NCI-H146 (cell line): ENCODE results near the gene IGFALS.

Experiments used
- DNase-seq: peaks from one replicate; lab custom pipeline; 2025; lab: John Stamatoyannopoulos, UW

Gene IGFALS

GRCh38 chr16:1766231-1766630 is 27.3 kb downstream of the IGFALS start:
- DNase-seq = no peak

DNA sequence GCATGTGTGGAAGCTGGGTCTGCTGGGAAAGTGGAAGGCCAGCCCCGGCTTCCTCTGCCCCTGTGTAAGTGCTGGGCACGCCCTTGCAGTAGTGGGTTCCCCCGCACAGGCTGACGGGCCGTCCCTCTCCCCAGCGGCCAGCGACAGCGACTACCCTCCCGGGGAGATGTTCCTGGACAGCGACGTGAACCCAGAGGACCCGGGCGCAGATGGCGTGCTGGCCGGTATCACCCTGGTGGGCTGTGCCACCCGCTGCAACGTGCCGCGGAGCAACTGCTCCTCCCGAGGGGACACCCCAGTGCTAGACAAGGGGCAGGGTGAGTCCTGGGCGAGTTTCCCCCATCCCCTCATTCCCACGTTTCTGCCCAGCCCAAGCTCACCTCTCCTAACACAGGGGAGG is 27.7 kb downstream of the IGFALS start:
- DNase-seq = no peak

DNA sequence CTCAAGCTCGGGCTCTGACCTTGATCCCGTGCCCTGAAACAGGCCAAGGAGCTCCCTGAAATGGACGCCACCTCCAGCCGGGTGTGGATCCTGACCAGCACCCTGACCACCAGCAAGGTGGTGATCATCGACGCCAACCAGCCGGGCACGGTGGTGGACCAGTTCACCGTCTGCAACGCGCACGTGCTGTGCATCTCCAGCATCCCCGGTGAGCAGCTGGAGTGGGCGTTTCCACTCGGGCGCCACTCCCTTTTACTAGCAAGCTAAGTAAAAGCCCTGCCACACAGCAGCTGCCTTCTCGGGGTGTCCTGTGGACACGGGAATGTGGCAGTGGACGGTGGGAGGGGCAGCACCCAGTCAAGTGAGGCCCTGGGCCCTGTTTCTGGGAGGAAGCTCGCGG is 28.5 kb downstream of the IGFALS start:
- DNase-seq = no peak

- DNase-seq = no peak
Measured at GRCh38 chr16:1763521-1764511, 29.7 kb downstream of the IGFALS start.

DNA sequence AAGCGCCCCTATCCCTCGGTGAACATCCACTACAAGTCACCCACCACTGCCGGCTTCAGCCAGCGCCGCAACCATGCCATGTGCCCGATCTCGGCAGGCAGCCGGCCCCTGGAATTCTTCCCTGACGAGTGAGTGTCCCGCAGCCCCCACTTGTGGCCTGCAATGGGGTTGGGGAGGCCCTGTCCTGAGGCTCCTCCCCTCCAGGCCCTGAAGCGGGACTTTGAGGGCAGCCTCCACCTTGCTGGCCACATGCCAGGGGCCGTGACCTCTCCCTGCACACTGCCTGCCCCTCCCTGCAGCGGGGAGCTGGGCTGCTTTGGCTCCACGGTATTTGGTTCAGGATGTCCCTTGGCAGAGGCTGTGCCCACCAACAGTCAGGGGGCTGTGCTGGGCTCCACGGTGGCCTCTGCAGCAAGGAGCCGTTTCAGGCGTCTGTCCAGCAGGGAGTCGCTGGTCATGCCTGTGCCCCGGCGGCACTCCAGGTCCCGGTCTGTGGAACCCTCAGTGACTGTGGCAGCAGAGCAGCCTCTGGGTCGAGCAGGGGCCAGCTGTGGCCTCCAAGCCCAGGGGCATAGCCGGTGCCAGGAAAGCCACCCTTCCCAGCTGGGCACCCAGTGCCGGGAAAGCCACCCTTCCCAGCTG is 30.5 kb downstream of the IGFALS start:
- no peak for DNase-seq

DNA sequence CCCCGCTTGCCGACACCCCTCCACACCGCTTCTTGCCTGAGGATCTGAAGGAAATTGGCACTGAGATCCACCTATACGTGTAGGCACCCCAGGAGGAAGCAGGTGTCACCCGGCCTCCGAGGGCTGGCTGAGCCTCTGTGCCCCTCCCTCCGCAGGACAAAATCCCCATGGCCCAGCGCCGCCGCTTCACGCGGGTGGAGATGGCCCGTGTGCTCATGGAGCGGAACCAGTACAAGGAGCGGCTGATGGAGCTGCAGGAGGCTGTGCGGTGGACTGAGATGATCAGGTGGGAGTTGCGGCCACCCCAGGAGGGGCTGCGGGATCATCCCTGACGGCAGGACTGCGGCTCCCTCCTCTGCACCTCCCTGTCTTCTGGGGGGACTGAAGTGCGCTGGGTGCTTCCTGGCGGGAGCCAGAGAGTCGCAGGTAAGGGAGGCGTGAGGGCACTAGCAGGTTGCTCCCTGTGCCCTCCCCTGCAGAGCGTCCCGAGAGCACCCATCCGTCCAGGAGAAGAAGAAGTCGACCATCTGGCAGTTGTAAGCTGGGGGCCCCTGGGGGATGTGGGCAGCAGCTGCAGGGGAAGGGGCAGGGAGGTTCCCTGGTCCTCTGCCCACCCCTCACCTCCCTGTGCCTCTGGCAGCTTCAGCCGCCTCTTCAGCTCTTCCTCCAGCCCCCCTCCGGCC is 31.2 kb downstream of the IGFALS start:
- no peak for DNase-seq

DNA sequence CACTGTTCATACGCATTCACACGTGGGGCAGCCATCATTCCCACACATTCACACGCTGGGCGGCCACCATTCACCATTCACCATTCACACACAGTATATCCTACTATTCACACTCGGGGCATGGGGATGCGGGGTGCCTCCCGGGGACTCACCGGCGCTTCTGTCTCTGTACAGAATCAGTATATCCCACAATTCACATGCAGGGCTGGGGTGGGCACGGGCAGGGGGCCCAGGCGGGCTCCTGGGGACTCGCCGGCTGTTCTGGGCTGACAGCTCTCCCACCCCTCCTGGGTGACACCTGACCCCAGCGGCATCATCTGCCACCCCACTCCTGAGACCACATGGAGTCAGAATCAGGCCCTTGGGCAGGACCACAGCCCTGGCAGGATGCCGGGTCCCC is 31.8 kb downstream of the IGFALS start:
- no peak for DNase-seq

DNA sequence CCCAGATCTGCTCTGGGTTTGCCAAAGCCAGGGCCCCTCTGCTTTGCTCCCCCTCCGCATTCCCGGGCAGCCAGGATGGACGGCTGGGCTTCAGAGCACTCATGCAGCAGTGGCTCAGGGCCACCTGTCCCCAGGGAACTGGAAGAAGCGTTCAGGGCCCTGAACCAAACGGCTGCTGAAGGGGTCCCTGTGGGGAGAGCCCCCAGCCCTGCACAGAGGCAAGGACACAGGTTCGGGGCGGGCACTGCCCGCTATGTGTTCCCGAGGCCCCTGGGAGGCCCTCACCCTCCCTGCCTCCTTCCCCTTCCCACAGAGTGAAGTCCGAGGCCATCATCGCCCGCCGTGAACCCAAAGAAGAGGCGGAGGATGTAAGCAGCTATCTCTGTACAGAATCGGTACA is 32.6 kb downstream of the IGFALS start:
- DNase-seq = no peak

GRCh38 chr16:1759511-1759910 is 34.0 kb downstream of the IGFALS start:
- DNase-seq = no peak

GRCh38 chr16:1758923-1759322 is 34.6 kb downstream of the IGFALS start:
- DNase-seq = no peak

DNA sequence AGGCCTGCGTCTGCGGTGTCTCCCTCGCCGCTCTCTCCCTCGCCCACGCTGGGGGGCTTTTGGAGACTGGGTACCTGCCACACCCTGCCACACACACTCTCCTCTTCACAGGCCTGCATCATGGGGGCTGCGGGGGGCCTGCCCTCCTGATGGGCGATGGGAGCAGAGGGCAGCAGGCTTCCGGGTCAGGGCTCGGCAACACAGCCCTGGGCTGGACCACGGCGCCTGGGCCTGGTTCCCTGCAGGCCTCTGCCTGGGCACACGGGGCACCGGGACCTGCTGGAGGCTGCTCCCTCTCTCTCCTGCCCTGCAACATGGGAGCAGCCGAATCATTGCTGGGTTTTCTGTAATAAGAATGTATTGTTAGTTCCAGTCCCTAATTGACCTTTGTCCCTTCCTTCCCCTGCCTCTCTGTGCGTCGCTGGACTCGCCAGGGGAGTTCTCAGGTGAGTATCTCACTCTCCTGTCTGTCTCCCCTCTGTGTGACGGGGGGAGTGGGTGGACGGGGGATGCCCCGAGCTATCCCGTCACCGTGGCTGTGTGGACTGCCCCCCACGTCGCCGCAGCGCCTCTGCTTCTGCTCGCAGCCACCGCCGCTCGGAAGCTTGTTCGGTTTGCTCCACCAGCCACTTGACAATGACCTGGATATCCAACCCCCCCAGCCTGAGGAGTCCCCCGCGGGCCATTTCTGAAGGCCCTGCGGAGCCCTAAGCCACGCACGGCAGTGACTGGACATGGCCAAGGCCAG is 35.6 kb downstream of the IGFALS start:
- no peak for DNase-seq

- DNase-seq = no peak
Measured at GRCh38 chr16:1754204-1754603, 39.3 kb downstream of the IGFALS start.

DNA sequence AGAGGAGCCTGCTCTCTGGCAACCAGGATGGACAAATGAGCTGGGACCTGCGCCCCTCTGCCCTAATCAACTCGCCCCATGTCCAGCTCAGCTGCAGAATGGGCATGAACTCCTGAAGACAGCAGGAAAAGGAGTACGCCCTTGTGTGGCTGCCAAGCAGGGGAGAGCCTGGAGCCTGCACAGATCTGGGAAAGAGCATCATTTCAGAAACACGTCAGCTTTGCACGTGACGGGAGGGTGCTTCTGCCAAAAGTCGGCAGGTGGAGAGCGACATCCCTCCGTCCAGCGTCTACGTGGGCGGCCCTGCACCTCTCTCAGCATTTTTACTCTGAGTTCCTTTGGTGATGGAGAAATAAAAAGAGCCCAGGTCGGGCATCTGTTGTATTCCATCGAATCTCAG is 40.7 kb downstream of the IGFALS start:
- DNase-seq = no peak

- no peak for DNase-seq
Measured at GRCh38 chr16:1751946-1752345, 41.6 kb downstream of the IGFALS start.

DNA sequence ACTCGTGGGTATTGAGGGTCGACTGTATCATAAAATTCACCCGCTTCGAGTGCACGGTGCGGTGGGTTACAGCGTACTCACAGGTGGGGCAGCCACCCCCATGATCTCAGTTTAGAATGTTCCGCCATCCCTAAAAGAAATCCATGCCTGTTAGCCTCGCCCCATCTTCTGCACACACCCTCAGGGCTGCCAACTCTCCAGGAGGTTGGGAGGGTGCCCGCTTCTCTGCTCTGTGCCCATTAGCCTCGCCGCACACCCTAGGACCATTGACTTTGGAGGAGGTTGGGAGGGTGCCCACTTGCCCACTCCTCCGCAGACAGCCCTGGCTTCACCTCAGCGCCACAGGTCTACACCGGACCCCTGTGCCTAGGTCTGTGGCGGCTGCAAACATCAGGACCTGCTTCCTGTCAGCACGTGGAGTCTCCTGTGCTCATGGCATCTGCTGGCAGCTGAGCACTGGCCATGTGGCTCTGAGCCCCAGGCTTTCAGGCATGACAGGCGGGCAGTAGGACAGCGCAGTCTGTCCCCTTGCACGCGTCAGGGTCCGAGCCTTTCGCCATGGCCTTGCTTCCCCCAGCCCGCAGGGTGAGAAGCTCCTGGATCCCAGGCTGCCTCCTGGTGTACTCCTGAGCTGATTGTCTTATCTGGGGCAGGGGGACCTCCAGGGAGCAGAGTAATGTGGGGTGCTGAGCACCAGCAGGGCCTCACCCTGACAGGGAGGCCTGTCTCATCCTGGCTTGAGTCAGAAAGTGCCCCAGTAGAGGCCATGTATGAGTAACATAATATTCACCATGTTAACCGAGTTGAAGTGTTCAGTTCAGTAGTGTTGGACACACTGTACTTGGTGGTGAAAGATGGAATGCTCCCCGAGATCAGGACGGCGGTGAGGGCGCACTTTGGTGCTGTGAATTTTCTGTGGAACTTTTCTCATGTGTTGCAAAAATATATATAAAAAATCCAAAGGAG is 44.1 kb downstream of the IGFALS start:
- no peak for DNase-seq

DNA sequence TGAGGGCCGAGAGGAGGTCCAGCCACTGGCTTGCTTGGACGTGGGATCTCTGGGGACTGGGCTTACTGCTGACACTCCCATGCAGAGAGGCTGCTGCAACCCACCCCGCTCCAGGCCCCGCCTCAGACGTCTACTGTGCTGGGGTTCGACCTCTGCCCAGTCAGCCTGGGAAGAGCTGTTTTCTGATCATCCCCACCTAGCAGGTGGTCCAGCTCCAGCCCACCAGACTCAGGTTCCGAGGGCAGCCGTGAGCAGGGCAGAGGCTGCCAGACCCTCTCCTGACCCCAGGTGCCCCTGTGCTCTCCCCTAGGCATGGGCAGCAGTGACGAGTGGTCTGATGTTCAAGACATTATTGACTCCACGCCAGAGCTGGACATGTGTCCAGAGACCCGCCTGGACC is 45.6 kb downstream of the IGFALS start:
- no peak for DNase-seq

GRCh38 chr16:1746693-1747195 is 46.8 kb downstream of the IGFALS start:
- no peak for DNase-seq

DNA sequence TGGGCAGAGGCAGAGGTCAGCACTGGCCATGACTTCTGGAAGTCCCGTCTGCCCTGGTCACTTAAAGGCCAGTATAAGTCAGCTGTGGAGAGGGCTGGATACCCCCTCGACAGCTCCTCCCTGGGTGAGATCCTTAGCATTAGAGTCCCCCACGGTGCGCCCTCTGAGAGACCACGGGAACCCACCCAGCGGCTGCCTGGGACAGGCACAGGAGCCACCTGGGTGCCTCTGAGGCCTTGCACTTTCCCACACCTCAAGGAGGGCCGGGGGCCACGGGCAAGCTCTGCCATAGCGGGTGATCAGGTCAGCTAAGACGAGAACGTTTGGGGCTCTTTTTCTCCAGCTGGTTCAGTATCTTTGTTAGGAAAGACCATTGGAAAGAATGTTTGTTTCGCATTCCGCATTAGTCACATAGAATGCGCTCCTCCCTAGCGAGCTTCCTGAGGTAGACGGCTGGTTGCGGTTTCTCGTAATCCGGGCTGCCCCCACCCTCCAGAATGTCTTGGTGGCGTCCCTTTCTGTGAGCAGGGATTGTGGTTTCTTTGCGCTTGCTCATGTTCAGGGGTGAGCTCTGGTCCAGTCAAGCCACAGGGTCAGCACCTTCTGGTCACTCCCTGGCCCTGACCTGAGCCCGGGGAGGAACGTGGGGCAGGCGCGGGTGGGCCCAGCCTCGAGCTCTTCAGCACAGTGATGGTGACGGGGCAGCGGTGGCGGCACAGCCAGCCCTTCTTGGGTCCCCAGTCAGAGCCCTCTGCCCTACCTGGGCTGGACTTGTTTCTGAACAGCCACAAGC is 47.4 kb downstream of the IGFALS start:
- DNase-seq = no peak

DNA sequence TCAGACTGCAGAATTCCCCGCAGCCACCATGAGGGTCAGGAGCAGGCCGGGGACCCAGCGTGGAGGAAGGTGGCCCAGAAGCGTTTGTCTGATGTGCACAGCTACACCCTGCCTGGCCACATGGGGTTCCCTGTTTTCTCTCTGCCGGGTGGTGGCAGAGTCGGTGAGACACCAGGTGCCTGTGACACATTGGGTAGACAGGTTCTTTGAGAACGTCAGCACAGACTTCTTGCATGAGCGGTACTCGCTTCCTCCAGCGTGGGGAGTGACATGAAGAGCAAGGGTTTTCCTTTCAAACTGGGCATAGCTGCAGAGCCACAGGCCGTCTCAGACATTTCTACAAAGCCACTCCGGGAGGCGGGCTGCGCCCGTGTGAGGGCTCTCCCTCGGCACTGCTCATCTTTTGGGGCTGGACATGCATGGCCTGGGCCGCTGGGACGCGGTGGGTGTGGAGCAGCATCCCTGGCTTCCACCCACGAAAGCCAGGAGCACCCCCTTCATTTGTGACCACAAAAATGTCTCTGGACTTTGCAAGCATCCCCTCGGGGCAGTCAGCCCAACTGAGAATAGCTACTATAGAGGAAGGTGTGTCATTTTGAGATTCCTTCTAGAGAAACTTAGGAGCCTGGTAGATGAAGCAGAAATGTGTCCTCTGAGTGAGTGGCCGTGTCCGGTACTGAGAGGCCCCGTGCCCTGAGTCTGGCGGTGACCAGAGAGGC is 48.2 kb downstream of the IGFALS start:
- DNase-seq = no peak
